KMS-11 (cell line): ENCODE measurements around the gene BCAS4.

Experiments used
- H2AFZ ChIP-seq: fragments of 200-600 bp; sonication (generic); 2 replicates; pipeline ENCODE4 v1.6.1; 2016; ENCODE audit warnings: antibody characterized with exemption, mixed run types, low read depth
- H3K27ac ChIP-seq: fragments of 200-600 bp; sonication (generic); 2 replicates; pipeline ENCODE4 v1.6.1; 2016; ENCODE audit warnings: mild to moderate bottlenecking, mixed run types
- H3K27me3 ChIP-seq: fragments of 200-600 bp; sonication (generic); 2 replicates; pipeline ENCODE4 v1.6.1; 2017; ENCODE audit warnings: mild to moderate bottlenecking, low read depth, mixed run types, moderate library complexity; ENCODE audit not compliant: insufficient read depth
- H3K36me3 ChIP-seq: fragments of 200-600 bp; sonication (generic); 2 replicates; pipeline ENCODE4 v1.6.1; 2017; ENCODE audit warnings: mild to moderate bottlenecking, mixed run types; ENCODE audit not compliant: insufficient read depth
- H3K4me1 ChIP-seq: fragments of 200-600 bp; sonication (generic); 2 replicates; pipeline ENCODE4 v1.6.1; 2016; ENCODE audit warnings: mild to moderate bottlenecking, low read depth, mixed run types; ENCODE audit not compliant: poor library complexity, severe bottlenecking
- H3K4me2 ChIP-seq: fragments of 200-600 bp; sonication (generic); 2 replicates; pipeline ENCODE4 v1.7.0; 2016; ENCODE audit warnings: mild to moderate bottlenecking, mixed run types
- H3K4me3 ChIP-seq: fragments of 200-600 bp; sonication (generic); IDR thresholded peaks from 2 replicates; pipeline ENCODE4 v1.6.1; 2017; ENCODE audit warnings: low read depth, low read length, mixed read lengths; ENCODE audit not compliant: insufficient read depth
- H3K79me2 ChIP-seq: fragments of 200-600 bp; sonication (generic); 2 replicates; pipeline ENCODE4 v1.6.1; 2016; ENCODE audit warnings: low read depth, mixed run types; ENCODE audit not compliant: insufficient read depth
- H3K9ac ChIP-seq: fragments of 200-600 bp; sonication (generic); 2 replicates; pipeline ENCODE4 v1.6.1; 2016; ENCODE audit warnings: mild to moderate bottlenecking, mixed run types
- H4K20me1 ChIP-seq: fragments of 200-600 bp; sonication (generic); 2 replicates; pipeline ENCODE4 v1.6.1; 2016; ENCODE audit warnings: mild to moderate bottlenecking, mixed run types; ENCODE audit not compliant: insufficient read depth
- CTCF ChIP-seq: fragments of 200-600 bp; sonication (generic); conservative IDR thresholded peaks from 2 replicates; pipeline ENCODE4 v1.6.1; 2017; ENCODE audit warnings: low read depth, mild to moderate bottlenecking, antibody characterized with exemption, low read length, moderate library complexity, mixed read lengths

The BCAS4 gene

GRCh38 chr20:50915424-50915823 is 120.6 kb downstream of the BCAS4 start:
- H4K20me1 ChIP-seq, result peaks cover 79% of the 10 kb centered on the region
- H3K79me2 ChIP-seq, result peaks cover 99% of the 10 kb centered on the region
- no peaks in the 10 kb centered on the region for H3K27me3 ChIP-seq
- H3K36me3 ChIP-seq, result peaks cover 5% of the 10 kb centered on the region; the same call in 1 of the 2 replicates
- no peak for TF ChIP-seq CTCF
- H3K4me1 ChIP-seq, result peaks cover 77% of the 10 kb centered on the region
- no peak overlapping the region for H3K27ac ChIP-seq
- no peak overlapping the region for H3K9ac ChIP-seq
- no peak overlapping the region for H3K4me2 ChIP-seq
- H2AFZ ChIP-seq, result no peak overlapping the region
- no peak overlapping the region for H3K4me3 ChIP-seq

- peaks cover 79% of the 10 kb centered on the region for H4K20me1 ChIP-seq
- TF ChIP-seq CTCF, result no peak
- H3K4me2 ChIP-seq, result no peak overlapping the region
- no peaks in the 10 kb centered on the region for H3K27me3 ChIP-seq
- H3K36me3 ChIP-seq, result peaks cover 5% of the 10 kb centered on the region; the same call in 1 of the 2 replicates
- H2AFZ ChIP-seq, result no peak overlapping the region
- H3K79me2 ChIP-seq, result peaks cover 99% of the 10 kb centered on the region
- no peak overlapping the region for H3K9ac ChIP-seq
- no peak overlapping the region for H3K4me3 ChIP-seq
- H3K27ac ChIP-seq, result no peak overlapping the region
- H3K4me1 ChIP-seq, result peaks cover 76% of the 10 kb centered on the region
Observed at GRCh38 chr20:50916257-50916656, 121.4 kb downstream of the BCAS4 start.

- Histone ChIP-seq H3K36me3 (peaks cover 5% of the 10 kb centered on the region; the same call in 1 of the 2 replicates), H3K4me3 (no peak overlapping the region), H2AFZ (no peak overlapping the region), H3K79me2 (peaks cover 99% of the 10 kb centered on the region), H3K9ac (no peak overlapping the region), H4K20me1 (peaks cover 79% of the 10 kb centered on the region), H3K4me2 (no peak overlapping the region), H3K4me1 (peaks cover 76% of the 10 kb centered on the region), H3K27me3 (no peaks in the 10 kb centered on the region), H3K27ac (no peak overlapping the region)
- TF ChIP-seq CTCF, result no peak
Observed at GRCh38 chr20:50916934-50917333, 122.1 kb downstream of the BCAS4 start.

GRCh38 chr20:50918403-50918802 is 123.5 kb downstream of the BCAS4 start:
- Histone ChIP-seq H3K4me1 (peaks cover 76% of the 10 kb centered on the region), H3K4me2 (no peak overlapping the region), H3K79me2 (peaks cover 100% of the 10 kb centered on the region), H4K20me1 (peaks cover 79% of the 10 kb centered on the region), H2AFZ (no peak overlapping the region), H3K36me3 (peaks cover 11% of the 10 kb centered on the region; the same call in 1 of the 2 replicates), H3K27ac (no peak overlapping the region), H3K9ac (no peak overlapping the region), H3K27me3 (no peaks in the 10 kb centered on the region), H3K4me3 (no peak overlapping the region)
- no peak for TF ChIP-seq CTCF
